ENCODE measurements around the gene EIF3F.
A peak's percentile ranks its signal among the peaks of the same experiment; 100 is the strongest.

The EIF3F gene

GRCh38 chr11:7994581-7995278 is 7.6 kb downstream of the EIF3F start:
- no peak for DNase-seq

GRCh38 chr11:7999795-8000194 is 12.7 kb downstream of the EIF3F start:
- no peak for DNase-seq

GRCh38 chr11:8000390-8000789 is 13.3 kb downstream of the EIF3F start:
- DNase-seq, result no peak

GRCh38 chr11:8002676-8003075 is 15.5 kb downstream of the EIF3F start:
- DNase-seq, result no peak

GRCh38 chr11:8003187-8003586 is 16.1 kb downstream of the EIF3F start:
- DNase-seq, result no peak

GRCh38 chr11:8004008-8004407 is 16.9 kb downstream of the EIF3F start:
- no peak for DNase-seq

GRCh38 chr11:8005556-8005955 is 18.4 kb downstream of the EIF3F start:
- DNase-seq, result no peak

- DNase-seq, result peak; percentile 14
These were observed 19.3 kb downstream of the EIF3F start for GRCh38 chr11:8006349-8006977.

GRCh38 chr11:8008212-8008611 is 21.1 kb downstream of the EIF3F start:
- no peak for DNase-seq

- no peak for DNase-seq
These were observed 22.7 kb downstream of the EIF3F start for GRCh38 chr11:8009856-8010255.

- no peak for DNase-seq
These were observed 24.2 kb downstream of the EIF3F start for GRCh38 chr11:8011371-8011770.

GRCh38 chr11:8011981-8012444 is 24.9 kb downstream of the EIF3F start:
- no peak for DNase-seq

GRCh38 chr11:8013833-8014232 is 26.7 kb downstream of the EIF3F start:
- DNase-seq, result no peak

- no peak for DNase-seq
These were observed 28.7 kb downstream of the EIF3F start for GRCh38 chr11:8015753-8016239.

GRCh38 chr11:8016440-8016839 is 29.3 kb downstream of the EIF3F start:
- no peak for DNase-seq

GRCh38 chr11:8017071-8017470 is 29.9 kb downstream of the EIF3F start:
- DNase-seq, result no peak

- no peak for DNase-seq
These were observed 30.9 kb downstream of the EIF3F start for GRCh38 chr11:8017894-8018483.

- peak; percentile 70 for DNase-seq
These were observed 31.6 kb downstream of the EIF3F start for GRCh38 chr11:8018484-8019313.

- peak; percentile 2 for DNase-seq
These were observed 32.4 kb downstream of the EIF3F start for GRCh38 chr11:8019314-8020243.

- DNase-seq, result no peak
These were observed 33.1 kb downstream of the EIF3F start for GRCh38 chr11:8020244-8020597.

- no peak for DNase-seq
These were observed 34.8 kb downstream of the EIF3F start for GRCh38 chr11:8021920-8022319.

GRCh38 chr11:8022876-8023275 is 35.7 kb downstream of the EIF3F start:
- no peak for DNase-seq
